SK-N-SH (cell line): Measurements from ENCODE around the gene UBASH3B. TPM values are rescaled to one million over a fixed set of nuclear protein-coding genes. Genes with fewer than 3 reads are reported as not detected.
"Not testable (repeated sequence)": the region's sequence is repeated elsewhere in the genome, so short reads cannot be mapped to it uniquely, and the experiment has no call there.

Experiments
- CTCF ChIA-PET: fragments of 300-600, 350-600 bp; formaldehyde crosslinking; extraction: SDS; loops from one replicate; lab custom pipeline; 2021; lab: Yijun Ruan, JAX
- POLR2A ChIA-PET: fragments of 350-600 bp; sonication (Branson Sonifier 250); formaldehyde crosslinking; extraction: SDS; loops from one replicate; lab custom pipeline; 2020; ENCODE audit warnings: antibody characterized with exemption, inconsistent platforms; lab: Yijun Ruan, JAX
- DNase-seq: peaks from one replicate; pipeline ENCODE4 v3.0.0; 2012
- H2AFZ ChIP-seq: fragments of 200-600 bp; sonication (generic); 2 replicates; pipeline ENCODE4 v1.8.1; 2016; ENCODE audit warnings: antibody characterized with exemption, mild to moderate bottlenecking, low read depth
- H3F3A ChIP-seq: fragments of 200-600 bp; sonication (generic); replicated peaks from 2 replicates; pipeline ENCODE3; 2016; ENCODE audit warnings: antibody characterized with exemption, mild to moderate bottlenecking; ENCODE audit not compliant: insufficient read depth
- H3K27ac ChIP-seq, 2 experiments: fragments of 200-500 bp in 1 of 2; fragments of 200-600 bp in 1 of 2; sonication (Bioruptor generic) in 1 of 2; sonication (generic), shearing (Covaris generic) in 1 of 2; 2 replicates each; pipeline versions ENCODE4 v1.5.1 to v1.6.1; 2014 to 2016; ENCODE audit warnings: low read depth in 2 of 2, inconsistent platforms in 1 of 2, low read length in 1 of 2, mild to moderate bottlenecking in 1 of 2, mixed read lengths in 1 of 2
- H3K27me3 ChIP-seq: fragments of 200-600 bp; sonication (generic), shearing (Covaris generic); 2 replicates; pipeline ENCODE4 v1.6.1; 2016; ENCODE audit warnings: mixed run types; ENCODE audit not compliant: insufficient read depth
- H3K36me3 ChIP-seq, 2 experiments: fragments of 200-500 bp in 1 of 2; fragments of 200-600 bp in 1 of 2; sonication (Bioruptor generic) in 1 of 2; sonication (generic) in 1 of 2; replicated peaks in 1 of 2; 2 replicates each; pipeline versions ENCODE3 to v1.5.1; 2014 to 2016; ENCODE audit warnings: low read length in 1 of 2, mild to moderate bottlenecking in 1 of 2; ENCODE audit not compliant: insufficient read depth in 2 of 2, control insufficient read depth in 1 of 2
- H3K4me1 ChIP-seq, 2 experiments: fragments of 200-500 bp in 1 of 2; fragments of 200-600 bp in 1 of 2; sonication (Bioruptor generic) in 1 of 2; sonication (generic), shearing (Covaris generic) in 1 of 2; 2 replicates each; pipeline versions ENCODE4 v1.5.1 to v1.6.1; 2014 to 2016; ENCODE audit warnings: low read depth in 1 of 2, low read length in 1 of 2, mixed run types in 1 of 2; ENCODE audit not compliant: insufficient read depth in 2 of 2, control insufficient read depth in 1 of 2
- H3K4me2 ChIP-seq: fragments of 200-600 bp; sonication (generic), shearing (Covaris generic); 2 replicates; pipeline ENCODE4 v1.6.1; 2017; ENCODE audit warnings: mixed run types
- H3K4me3 ChIP-seq, 2 experiments: fragments of 200-500 bp in 1 of 2; fragments of 200-600 bp in 1 of 2; sonication (Bioruptor generic) in 1 of 2; sonication (generic), shearing (Covaris generic) in 1 of 2; 2 replicates each; pipeline versions ENCODE4 v1.5.1 to v1.8.1; 2014 to 2016; ENCODE audit warnings: low read depth in 2 of 2, inconsistent platforms in 1 of 2, low read length in 1 of 2, mild to moderate bottlenecking in 1 of 2, mixed read lengths in 1 of 2, moderate library complexity in 1 of 2
- H3K79me2 ChIP-seq: fragments of 200-600 bp; sonication (generic); 2 replicates; pipeline ENCODE4 v1.8.1; 2017; ENCODE audit warnings: mild to moderate bottlenecking; ENCODE audit not compliant: insufficient read depth
- H3K9ac ChIP-seq: fragments of 200-600 bp; sonication (generic); 2 replicates; pipeline ENCODE4 v1.6.1; 2017; ENCODE audit warnings: mixed run types
- H3K9me2 ChIP-seq: fragments of 200-600 bp; sonication (generic); 2 replicates; pipeline ENCODE4 v1.6.1; 2017; ENCODE audit warnings: mixed run types
- H3K9me3 ChIP-seq: fragments of 200-600 bp; sonication (generic); 2 replicates; pipeline ENCODE4 v1.6.1; 2017; ENCODE audit warnings: mixed run types, mild to moderate bottlenecking, moderate library complexity
- H4K20me1 ChIP-seq: fragments of 200-600 bp; sonication (generic); 2 replicates; pipeline ENCODE4 v1.6.1; 2017; ENCODE audit warnings: mild to moderate bottlenecking, mixed run types; ENCODE audit not compliant: insufficient read depth
- FOSL2 ChIP-seq: IDR thresholded peaks from 2 replicates; pipeline ENCODE4 v1.4.0; 2012; ENCODE audit warnings: low read depth, mild to moderate bottlenecking, moderate library complexity, borderline replicate concordance
- JUND ChIP-seq: IDR thresholded peaks from 2 replicates; pipeline ENCODE4 v1.4.0; 2012
- MEF2A ChIP-seq: IDR thresholded peaks from 2 replicates; pipeline ENCODE4 v1.4.0; 2012; ENCODE audit warnings: low read depth, borderline replicate concordance
- NFIC ChIP-seq: IDR thresholded peaks from 2 replicates; pipeline ENCODE4 v1.4.0; 2012; ENCODE audit warnings: borderline replicate concordance
- NRF1 ChIP-seq: IDR thresholded peaks from 2 replicates; pipeline ENCODE4 v1.6.1; 2012; ENCODE audit warnings: low read depth, mild to moderate bottlenecking, low read length
- RCOR1 ChIP-seq: fragments of 150-350 bp; IDR thresholded peaks from 2 replicates; pipeline ENCODE4 v1.6.1; 2017; ENCODE audit warnings: antibody characterized with exemption, low read length
- ZBTB33 ChIP-seq: IDR thresholded peaks from 2 replicates; pipeline ENCODE4 v1.4.0; 2012; ENCODE audit warnings: low read depth, borderline replicate concordance
- WGBS: methylation state at CpG from one replicate; pipeline ENCODE4 v1.1.6; 2017; ENCODE audit warnings: low lambda C conversion rate; 5-methylcytosine and 5-hydroxymethylcytosine counted together
- polyA plus RNA-seq, 3 experiments: library from polyadenylated mRNA; depleted of rRNA; stranded (reverse); fragments of >200 nt; gene quantifications; 2 replicates each; pipeline ENCODE4 v1.2.3, GENCODE V29; 2012
- TF ChIP-seq, protein P1 (sequence below): IDR thresholded peaks from 2 replicates; pipeline ENCODE4 v1.6.1; 2012; ENCODE audit warnings: mild to moderate bottlenecking, low read depth, low read length, moderate library complexity
- TF ChIP-seq, protein P2 (sequence below): fragments of 200-600 bp; sonication (generic); IDR thresholded peaks from 2 replicates; pipeline ENCODE4 v1.6.1; 2017; ENCODE audit warnings: antibody characterized with exemption, mild to moderate bottlenecking, moderate library complexity

Gene UBASH3B
- polyA plus RNA-seq, 1 of the 3 experiments (the other 2 are of a cell fraction), result 10.4 TPM

GRCh38 chr11:122822241-122822640 is 166.7 kb downstream of the UBASH3B start (continued):
- TF ChIP-seq, protein P1, sequence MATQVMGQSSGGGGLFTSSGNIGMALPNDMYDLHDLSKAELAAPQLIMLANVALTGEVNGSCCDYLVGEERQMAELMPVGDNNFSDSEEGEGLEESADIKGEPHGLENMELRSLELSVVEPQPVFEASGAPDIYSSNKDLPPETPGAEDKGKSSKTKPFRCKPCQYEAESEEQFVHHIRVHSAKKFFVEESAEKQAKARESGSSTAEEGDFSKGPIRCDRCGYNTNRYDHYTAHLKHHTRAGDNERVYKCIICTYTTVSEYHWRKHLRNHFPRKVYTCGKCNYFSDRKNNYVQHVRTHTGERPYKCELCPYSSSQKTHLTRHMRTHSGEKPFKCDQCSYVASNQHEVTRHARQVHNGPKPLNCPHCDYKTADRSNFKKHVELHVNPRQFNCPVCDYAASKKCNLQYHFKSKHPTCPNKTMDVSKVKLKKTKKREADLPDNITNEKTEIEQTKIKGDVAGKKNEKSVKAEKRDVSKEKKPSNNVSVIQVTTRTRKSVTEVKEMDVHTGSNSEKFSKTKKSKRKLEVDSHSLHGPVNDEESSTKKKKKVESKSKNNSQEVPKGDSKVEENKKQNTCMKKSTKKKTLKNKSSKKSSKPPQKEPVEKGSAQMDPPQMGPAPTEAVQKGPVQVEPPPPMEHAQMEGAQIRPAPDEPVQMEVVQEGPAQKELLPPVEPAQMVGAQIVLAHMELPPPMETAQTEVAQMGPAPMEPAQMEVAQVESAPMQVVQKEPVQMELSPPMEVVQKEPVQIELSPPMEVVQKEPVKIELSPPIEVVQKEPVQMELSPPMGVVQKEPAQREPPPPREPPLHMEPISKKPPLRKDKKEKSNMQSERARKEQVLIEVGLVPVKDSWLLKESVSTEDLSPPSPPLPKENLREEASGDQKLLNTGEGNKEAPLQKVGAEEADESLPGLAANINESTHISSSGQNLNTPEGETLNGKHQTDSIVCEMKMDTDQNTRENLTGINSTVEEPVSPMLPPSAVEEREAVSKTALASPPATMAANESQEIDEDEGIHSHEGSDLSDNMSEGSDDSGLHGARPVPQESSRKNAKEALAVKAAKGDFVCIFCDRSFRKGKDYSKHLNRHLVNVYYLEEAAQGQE, result no peak
- TF ChIP-seq RCOR1 (no peak), NRF1 (no peak), JUND (no peak), NFIC (no peak), ZBTB33 (no peak), FOSL2 (no peak)

DNA sequence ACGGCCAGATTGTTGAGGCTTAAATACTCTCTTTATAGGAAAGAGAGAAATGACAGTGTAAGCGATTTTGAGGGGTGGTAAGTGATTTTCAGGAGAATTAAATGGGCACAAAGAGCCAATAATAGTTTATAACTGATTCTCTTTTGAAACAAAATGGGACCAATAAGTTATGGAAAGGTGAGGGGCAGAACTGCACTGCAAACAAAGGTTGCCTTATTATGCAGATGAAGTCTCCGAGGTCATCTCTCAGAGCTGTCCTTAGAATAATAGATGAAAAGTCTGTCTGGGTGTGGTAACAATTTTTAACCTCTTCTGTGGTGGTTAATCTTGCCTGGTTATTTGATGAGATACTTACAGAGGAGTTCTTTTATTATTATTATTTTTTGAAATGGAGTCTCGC is 168.0 kb downstream of the UBASH3B start:
- ChIA-PET CTCF (interaction anchor here (1.2 to 1.6 kb wide), 3 partner anchors 9 to 42 kb away, joined by 3 to 4 read pairs (median 4); no protein-coding TSS in a partner anchor), POLR2A (no interaction called here)
- Histone ChIP-seq H3K4me3 (no peak overlapping the region), H3F3A (no peaks in the 10 kb centered on the region), H3K79me2 (no peaks in the 10 kb centered on the region), H3K9ac (no peak overlapping the region), H3K4me2 (no peak overlapping the region), H2AFZ (no peak overlapping the region), H3K36me3 (no peaks in the 10 kb centered on the region), H3K27me3 (no peaks in the 10 kb centered on the region), H3K27ac (no peak overlapping the region), H3K9me3 (no peaks in the 10 kb centered on the region), H3K4me1 (no peaks in the 10 kb centered on the region), H3K9me2 (no peaks in the 10 kb centered on the region), H4K20me1 (no peaks in the 10 kb centered on the region)
- TF ChIP-seq, protein P2, sequence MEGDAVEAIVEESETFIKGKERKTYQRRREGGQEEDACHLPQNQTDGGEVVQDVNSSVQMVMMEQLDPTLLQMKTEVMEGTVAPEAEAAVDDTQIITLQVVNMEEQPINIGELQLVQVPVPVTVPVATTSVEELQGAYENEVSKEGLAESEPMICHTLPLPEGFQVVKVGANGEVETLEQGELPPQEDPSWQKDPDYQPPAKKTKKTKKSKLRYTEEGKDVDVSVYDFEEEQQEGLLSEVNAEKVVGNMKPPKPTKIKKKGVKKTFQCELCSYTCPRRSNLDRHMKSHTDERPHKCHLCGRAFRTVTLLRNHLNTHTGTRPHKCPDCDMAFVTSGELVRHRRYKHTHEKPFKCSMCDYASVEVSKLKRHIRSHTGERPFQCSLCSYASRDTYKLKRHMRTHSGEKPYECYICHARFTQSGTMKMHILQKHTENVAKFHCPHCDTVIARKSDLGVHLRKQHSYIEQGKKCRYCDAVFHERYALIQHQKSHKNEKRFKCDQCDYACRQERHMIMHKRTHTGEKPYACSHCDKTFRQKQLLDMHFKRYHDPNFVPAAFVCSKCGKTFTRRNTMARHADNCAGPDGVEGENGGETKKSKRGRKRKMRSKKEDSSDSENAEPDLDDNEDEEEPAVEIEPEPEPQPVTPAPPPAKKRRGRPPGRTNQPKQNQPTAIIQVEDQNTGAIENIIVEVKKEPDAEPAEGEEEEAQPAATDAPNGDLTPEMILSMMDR, result no peak
- no peak for TF ChIP-seq RCOR1
- no peak for TF ChIP-seq MEF2A
- 49% methylated on average over 4 of the region's 4 CpGs for WGBS
- no peak for DNase-seq

GRCh38 chr11:122829371-122829770 is 173.8 kb downstream of the UBASH3B start:
- H3K4me3 ChIP-seq, H4K20me1 ChIP-seq, H3F3A ChIP-seq, H3K4me2 ChIP-seq, H3K9ac ChIP-seq, H3K27me3 ChIP-seq, H3K79me2 ChIP-seq, CTCF ChIA-PET, H3K4me1 ChIP-seq, H3K9me3 ChIP-seq, H2AFZ ChIP-seq, H3K27ac ChIP-seq, POLR2A ChIA-PET, DNase-seq, H3K36me3 ChIP-seq, H3K9me2 ChIP-seq: not testable (repeated sequence)
- WGBS, result 80% methylated on average over 6 of the region's 6 CpGs

DNA sequence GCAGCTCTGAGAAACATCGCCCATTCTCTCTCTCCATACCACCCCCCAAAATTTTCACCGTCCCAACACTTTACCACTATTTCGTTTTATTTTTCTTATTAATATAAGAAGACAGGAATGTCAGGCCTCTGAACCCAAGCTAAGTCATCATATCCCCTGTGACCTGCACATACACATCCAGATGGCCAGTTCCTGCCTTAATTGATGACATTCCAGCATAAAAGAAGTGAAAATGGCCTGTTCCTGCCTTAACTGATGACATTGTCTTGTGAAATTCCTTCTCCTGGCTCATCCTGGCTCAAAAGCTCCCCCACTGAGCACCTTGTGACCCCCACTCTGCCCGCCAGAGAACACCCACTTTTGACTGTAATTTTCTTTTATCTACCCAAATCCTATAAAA is 176.8 kb downstream of the UBASH3B start:
- not testable (repeated sequence) for H3K4me1 ChIP-seq, H3F3A ChIP-seq
- CTCF ChIA-PET, result interaction anchor here (0.7 to 2.6 kb wide), 2 partner anchors 18 to 22 kb away, joined by 3 to 9 read pairs; no protein-coding TSS in a partner anchor

More for the DNA sequence above, 176.8 kb downstream of the UBASH3B start:
- DNase-seq, H3K4me2 ChIP-seq, H3K9me3 ChIP-seq, H3K4me3 ChIP-seq, H4K20me1 ChIP-seq, H3K36me3 ChIP-seq, H3K27ac ChIP-seq, H2AFZ ChIP-seq, H3K27me3 ChIP-seq, POLR2A ChIA-PET, H3K9me2 ChIP-seq, H3K9ac ChIP-seq, H3K79me2 ChIP-seq: not testable (repeated sequence)
- 70% methylated on average over 4 of the region's 4 CpGs for WGBS
